NCI-H1694 (cell line): Measurements from ENCODE around the gene GDPD4.
A peak's percentile ranks its signal among the peaks of the same experiment; 100 is the strongest.

Experiments used
- DNase-seq: peaks from one replicate; lab custom pipeline; 2025; lab: John Stamatoyannopoulos, UW

GDPD4 gene

GRCh38 chr11:77190331-77191075, 111.0 kb downstream of the GDPD4 start:
- DNase-seq: no peak

DNA sequence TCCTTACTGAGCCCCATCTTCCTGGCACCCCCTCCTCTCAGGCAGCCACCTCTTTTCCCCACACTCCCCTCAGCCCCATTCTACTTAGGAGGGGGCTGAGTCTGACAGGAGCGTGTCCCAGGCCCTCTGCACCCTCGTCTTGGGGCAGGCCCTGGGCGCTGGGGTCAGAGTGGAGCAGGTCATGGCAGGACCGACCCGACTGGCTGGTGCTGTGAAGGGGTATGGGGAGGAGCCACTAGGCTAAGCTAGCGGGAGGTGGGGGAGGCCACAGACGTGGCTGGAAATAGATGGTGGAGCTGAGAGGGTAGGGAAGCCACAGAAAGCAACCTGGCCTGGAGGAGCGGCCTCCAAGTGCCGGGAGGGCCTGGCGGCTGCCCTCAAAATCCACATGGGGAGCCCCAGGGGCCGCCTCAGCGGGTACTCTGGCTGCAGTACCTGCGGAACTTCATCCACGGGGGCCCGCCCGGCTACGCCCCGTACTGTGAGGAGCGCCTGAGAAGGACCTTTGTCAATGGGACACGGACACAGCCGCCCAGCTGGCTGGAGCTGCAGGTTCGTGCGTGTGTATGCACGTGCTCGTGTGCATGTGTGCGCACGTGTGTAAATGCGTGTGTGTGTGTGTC, 111.8 kb downstream of the GDPD4 start:
- DNase-seq: no peak

DNA sequence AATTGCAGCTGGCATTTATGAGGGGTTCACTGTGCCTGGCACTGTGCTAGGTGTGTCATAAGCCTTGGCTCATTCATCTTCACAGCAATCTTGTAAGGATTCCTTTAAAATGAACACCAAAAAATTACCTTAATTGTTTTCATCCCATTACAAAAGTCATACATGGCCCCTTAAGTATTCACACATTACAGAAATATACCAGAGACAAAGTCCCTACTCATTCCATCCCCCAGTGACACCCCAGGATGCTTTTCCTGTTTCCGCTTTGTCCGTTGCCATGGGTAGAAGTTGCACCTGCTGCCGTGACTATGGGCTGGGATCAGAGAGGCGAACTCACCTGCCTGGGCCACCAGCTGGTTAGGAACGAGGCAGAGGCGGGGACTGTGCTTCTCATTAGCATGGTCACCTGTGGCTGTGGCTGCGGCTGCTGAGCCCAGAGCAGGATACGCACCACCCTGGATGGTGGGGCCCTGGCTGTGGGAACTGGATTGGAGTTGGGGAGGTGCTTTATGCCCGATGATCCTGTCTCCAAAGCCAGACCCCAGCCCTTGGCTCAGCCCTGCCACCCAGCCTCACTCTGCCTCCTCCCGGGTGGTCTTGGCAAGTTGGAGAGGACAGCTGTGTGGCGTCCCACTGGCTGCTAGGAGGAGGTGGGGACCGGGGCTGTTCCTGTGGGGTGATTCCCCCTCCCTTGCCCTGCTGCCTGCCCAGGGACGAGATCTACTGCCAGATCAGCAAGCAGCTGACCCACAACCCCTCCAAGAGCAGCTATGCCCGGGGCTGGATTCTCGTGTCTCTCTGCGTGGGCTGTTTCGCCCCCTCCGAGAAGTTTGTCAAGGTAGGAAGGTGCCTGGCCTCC, 112.6 kb downstream of the GDPD4 start:
- DNase-seq: no peak

DNA sequence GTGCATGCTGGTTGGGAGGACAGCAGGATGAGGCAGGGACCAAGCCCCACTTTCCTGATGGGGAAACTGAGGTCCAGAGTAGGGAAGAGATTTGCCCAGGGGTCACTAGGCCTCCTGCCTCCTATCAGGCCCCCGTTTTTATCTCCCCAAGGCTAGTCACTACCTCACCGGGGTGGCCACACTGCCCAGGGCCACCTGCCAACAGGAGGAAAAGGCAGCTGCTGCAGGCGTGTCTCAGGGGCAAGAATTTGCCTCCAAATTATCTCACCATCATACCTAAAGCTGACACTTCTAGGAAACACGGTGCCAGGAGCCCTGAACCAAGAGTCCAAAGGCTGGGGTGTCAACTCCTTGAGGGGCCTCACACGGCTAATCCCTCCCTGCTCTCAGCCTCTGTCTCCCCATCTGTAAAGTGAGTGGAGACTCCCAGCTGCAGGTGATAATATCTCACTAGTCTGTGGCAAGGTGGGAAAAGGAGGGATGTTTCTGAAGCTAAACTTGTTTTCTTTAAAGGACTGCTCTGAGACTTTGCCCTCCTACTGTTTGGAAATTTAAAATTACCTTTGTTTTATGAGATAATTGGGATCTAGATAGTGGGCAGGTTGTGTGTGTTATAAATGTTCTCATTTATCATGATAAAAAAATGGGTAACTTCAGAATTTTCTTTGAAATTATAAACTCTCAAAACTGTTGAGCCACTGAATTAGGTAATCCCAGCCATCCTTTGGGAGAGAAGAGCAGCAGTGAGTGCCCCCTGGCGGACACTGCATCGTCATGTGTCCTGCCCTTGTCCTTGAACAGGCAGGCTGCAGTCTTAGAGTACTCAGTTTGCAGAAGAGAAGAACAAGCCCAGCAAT, 113.5 kb downstream of the GDPD4 start:
- peak; percentile 77 for DNase-seq

- no peak for DNase-seq
These were observed 114.3 kb downstream of the GDPD4 start for GRCh38 chr11:77187111-77187750.

GRCh38 chr11:77186302-77186701, 115.2 kb downstream of the GDPD4 start:
- DNase-seq: no peak

- no peak for DNase-seq
These were observed 117.2 kb downstream of the GDPD4 start for GRCh38 chr11:77184136-77184860.

DNA sequence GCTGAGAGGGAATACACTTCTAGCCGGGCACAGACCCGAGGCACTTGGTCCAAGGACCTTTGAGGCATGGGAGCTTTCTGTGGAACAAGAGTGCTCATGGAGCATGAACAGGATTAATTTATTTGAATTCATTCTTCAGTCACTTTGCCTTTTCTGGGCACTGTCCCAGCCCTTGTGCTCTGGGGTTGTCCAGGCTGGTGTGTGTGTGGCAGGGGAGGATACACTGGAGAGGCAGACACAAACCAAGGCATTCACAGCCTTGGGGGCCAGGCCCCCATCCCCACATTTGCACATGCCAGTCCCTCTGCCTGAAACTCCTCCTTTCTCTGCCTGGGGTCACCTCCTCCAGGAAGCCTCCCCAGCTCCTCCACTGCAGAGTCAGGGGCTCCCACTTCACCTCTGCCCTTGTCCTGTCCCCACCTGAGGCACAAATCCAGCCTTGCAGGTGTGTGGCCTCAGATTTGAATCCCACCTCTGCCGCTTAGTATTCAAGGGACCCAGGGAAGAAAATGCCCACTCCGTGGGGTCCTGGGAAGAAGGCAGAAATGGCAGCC, 118.0 kb downstream of the GDPD4 start:
- DNase-seq: no peak

GRCh38 chr11:77182542-77183430, 118.7 kb downstream of the GDPD4 start:
- DNase-seq: no peak

DNA sequence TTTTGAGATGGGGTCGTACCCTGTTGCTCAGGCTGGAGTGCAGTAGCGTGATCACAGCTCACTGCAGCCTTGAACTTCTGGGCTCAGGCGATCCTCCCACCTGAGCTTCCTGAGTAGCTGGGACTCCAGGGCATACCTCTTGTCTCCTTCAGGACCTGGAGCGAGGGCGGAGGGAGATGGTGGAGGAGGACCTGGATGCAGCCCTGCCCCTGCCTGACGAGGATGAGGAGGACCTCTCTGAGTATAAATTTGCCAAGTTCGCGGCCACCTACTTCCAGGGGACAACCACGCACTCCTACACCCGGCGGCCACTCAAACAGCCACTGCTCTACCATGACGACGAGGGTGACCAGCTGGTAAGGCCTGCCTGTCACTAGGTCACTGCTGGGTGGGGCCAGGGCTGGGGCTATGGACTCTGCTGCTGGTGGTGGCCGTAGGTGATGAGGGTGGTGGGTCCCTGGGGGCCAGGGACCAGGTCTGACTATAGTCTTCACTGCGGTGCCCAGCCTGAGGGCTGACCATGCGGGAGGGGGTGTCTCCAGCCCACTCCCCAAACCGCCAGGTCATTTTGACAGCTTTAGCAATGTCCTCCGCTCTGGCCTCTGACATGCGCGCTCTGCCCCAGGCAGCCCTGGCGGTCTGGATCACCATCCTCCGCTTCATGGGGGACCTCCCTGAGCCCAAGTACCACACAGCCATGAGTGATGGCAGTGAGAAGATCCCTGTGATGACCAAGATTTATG, 119.5 kb downstream of the GDPD4 start:
- no peak for DNase-seq

DNA sequence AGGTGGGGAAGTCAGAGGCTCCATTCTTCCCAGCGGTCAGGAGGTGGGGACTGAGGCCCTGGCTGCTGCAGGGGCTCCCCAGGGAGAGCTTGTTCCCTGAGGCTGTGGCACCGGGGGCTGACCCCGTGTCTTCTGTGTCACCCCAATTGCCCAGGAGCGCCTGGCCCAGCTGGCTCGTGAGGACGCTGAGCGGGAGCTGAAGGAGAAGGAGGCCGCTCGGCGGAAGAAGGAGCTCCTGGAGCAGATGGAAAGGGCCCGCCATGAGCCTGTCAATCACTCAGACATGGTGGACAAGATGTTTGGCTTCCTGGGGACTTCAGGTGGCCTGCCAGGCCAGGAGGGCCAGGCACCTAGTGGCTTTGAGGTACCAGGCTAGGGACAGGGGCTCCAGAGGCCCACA, 120.3 kb downstream of the GDPD4 start:
- DNase-seq: no peak

- DNase-seq: no peak
These were observed 121.1 kb downstream of the GDPD4 start for GRCh38 chr11:77180346-77180745.

DNA sequence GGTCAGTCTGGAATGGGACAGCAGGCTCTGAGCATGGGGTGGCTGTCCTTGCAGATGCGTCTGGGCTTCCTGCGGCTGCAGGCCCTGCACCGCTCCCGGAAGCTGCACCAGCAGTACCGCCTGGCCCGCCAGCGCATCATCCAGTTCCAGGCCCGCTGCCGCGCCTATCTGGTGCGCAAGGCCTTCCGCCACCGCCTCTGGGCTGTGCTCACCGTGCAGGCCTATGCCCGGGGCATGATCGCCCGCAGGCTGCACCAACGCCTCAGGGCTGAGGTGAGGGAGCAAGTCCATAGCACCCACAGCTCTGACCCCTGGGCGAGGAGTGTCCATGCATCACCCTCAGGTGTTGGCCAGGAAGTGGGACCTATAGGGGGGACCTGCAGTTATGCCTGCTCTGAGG, 121.8 kb downstream of the GDPD4 start:
- DNase-seq: no peak

DNA sequence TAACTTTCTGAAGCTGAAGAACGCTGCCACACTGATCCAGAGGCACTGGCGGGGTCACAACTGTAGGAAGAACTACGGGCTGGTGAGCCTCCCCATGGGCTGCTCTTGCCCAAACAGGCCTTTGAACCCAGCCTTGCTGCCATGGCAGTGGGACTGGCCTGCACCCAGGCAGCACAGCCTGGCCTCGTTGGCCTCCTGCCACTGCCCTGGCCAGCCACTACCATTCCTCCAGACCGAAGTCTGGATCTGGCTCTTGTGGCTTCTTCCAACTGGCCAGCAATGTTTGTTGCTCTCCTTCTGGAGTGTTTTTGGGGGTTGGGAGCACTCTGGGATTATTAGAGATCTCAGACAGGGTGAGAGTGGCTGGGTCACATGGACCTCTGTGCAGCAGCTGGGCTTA, 122.4 kb downstream of the GDPD4 start:
- DNase-seq: no peak

DNA sequence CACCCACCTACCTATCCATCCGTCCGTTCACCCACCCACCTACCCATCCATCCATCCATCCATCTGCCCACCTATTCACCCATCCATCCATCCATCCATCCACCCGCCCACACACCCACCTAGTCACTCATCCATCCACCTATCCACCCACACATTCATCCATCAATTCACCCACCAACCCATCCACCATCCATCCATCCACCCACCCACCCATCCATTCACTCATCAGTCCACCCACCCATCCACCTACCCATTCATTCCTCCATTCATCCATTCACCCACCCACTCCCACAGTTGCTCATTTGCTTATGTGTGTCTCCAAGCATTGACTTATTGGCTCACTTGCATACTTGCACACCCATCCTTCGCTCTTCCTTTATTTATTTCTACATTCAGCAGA, 123.3 kb downstream of the GDPD4 start:
- no peak for DNase-seq

DNA sequence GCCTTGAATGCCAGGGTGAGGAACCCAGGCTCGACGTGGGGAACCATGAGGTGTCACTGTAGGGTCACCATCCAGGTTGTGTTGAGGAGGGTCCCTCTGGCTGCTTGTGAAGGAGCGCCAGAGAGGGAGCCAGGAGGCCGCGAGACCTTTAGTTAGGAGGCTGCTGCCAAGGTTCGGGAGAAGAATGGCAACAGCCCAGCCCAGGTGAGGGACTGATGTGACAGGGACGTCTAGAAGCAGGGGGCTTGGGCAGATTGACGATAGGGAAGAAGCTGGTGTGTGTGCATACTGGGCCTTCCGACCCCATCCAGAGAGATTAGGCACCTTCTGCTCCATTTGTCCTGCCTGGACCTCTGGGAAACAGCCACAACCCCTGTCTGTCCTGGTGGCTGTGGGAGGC, 124.5 kb downstream of the GDPD4 start:
- no peak for DNase-seq

DNA sequence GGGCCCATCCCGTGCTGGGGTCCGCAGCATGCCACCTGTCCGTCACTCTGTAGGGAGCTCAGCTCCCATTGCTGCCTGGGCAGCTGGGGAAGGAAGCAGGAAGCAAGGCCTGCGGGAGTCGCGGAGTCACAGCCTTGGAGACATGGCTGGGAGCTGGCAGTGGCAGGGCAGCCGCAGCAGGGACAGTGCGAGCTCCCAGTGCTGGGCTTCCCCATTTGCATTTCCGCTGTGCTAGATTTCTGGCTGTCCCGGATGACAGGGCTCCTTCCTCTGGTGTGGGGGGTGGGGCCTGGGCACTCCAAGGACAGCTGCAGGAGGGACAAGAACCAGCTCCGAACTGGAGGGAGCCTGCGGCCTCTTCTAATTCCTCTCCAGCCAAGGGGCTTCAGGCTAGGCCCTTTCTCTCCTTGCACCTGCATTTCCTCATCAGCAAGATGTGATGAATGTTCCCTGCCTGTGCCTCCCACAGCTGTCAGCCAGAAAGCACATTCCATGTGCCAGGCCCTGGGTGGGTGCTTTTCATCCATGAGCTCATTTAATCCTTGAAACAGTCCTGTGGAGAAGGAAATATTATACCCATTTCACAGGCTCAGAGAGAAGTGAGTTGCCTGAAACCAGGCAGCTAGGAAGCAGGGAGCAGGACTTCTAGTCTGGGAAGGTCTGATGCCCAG, 125.5 kb downstream of the GDPD4 start:
- no peak for DNase-seq
